Gastroesophageal sphincter (tissue), 3 donors: ENCODE data around the gene RPL37A.

Experiments used
- EP300 ChIP-seq: sonication (generic); formaldehyde crosslinking; IDR thresholded peaks from one replicate; pipeline ENCODE4 v1.6.1; 2017; ENCODE audit warnings: antibody characterized with exemption, mild to moderate bottlenecking
- POLR2A ChIP-seq, 2 donors: fragments of 450-650 bp; IDR thresholded peaks; one replicate each; pipeline ENCODE4 v1.6.1; 2017; ENCODE audit warnings: antibody characterized with exemption in 2 of 2, mild to moderate bottlenecking in 2 of 2, moderate library complexity in 1 of 2
- POLR2AphosphoS5 ChIP-seq: sonication (generic); formaldehyde crosslinking; IDR thresholded peaks from one replicate; pipeline ENCODE4 v1.6.1; 2017; ENCODE audit warnings: antibody characterized with exemption
- TF ChIP-seq, protein P1 (sequence below), 4 experiments: fragments of 200-600 bp in 2 of 4; fragments of 450-650 bp in 2 of 4; sonication (generic) in 1 of 4; IDR thresholded peaks; one replicate each; pipeline ENCODE4 v1.5.1; 2017 to 2019; ENCODE audit warnings: antibody characterized with exemption in 4 of 4, mild to moderate bottlenecking in 2 of 4, moderate library complexity in 2 of 4

DNA sequence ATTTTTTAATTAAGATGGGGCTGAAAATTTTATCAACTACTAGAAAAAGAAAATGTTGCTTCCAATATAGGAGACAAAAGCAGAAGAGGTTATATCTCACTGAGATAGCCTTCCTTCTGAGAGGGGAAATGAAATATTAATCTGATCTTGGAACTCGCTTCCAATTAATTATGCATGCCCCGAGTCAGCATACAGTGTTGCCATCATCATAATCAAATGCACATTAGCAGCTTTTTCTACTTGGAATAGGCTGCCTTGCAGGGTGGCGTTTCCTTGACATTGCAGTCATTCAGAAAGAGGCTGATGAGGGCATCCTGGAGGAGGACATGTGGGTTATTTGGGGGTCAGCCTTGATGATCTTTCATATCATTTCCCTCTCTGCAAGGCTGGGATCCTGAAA is 18.4 kb upstream of the RPL37A start:
- TF ChIP-seq, protein P1, sequence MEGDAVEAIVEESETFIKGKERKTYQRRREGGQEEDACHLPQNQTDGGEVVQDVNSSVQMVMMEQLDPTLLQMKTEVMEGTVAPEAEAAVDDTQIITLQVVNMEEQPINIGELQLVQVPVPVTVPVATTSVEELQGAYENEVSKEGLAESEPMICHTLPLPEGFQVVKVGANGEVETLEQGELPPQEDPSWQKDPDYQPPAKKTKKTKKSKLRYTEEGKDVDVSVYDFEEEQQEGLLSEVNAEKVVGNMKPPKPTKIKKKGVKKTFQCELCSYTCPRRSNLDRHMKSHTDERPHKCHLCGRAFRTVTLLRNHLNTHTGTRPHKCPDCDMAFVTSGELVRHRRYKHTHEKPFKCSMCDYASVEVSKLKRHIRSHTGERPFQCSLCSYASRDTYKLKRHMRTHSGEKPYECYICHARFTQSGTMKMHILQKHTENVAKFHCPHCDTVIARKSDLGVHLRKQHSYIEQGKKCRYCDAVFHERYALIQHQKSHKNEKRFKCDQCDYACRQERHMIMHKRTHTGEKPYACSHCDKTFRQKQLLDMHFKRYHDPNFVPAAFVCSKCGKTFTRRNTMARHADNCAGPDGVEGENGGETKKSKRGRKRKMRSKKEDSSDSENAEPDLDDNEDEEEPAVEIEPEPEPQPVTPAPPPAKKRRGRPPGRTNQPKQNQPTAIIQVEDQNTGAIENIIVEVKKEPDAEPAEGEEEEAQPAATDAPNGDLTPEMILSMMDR (IDR thresholded peaks at IDR 0.05), result no peak
- TF ChIP-seq POLR2AphosphoS5 (no peak), POLR2A (IDR thresholded peaks at IDR 0.05) (no peak), EP300 (no peak)
